ENCODE data around the gene ARFGAP1.

GRCh38 chr20:63320041-63320511 lies 47.5 kb downstream of the ARFGAP1 start:
- TF ChIP-seq SRF (IDR thresholded peaks at IDR 0.05; ENCODE audit: low read depth in 2 of 2, low read length in 2 of 2) (no peak), HDAC2 (IDR thresholded peaks at IDR 0.05) (no peak), POU2F2 (IDR thresholded peaks at IDR 0.05; ENCODE audit: borderline replicate concordance, low read depth, low read length) (no peak), CTCF (IDR thresholded peaks at IDR 0.05 in 2 of 3, conservative IDR thresholded peaks at IDR 0.05 in 1 of 3; ENCODE audit: control insufficient read depth in 2 of 3, extremely low read depth in 1 of 3, insufficient read depth in 1 of 3, low read depth in 3 of 3, low read length in 3 of 3) (no peak), CHD2 (IDR thresholded peaks at IDR 0.05; ENCODE audit: borderline replicate concordance, low read depth, low read length) (no peak), USF2 (IDR thresholded peaks at IDR 0.05; ENCODE audit: borderline replicate concordance, low read depth, low read length) (no peak), POLR2AphosphoS2 (IDR thresholded peaks at IDR 0.05; ENCODE audit: low read depth, low read length) (no peak), ELK1 (IDR thresholded peaks at IDR 0.05; ENCODE audit: low read depth, low read length) (no peak), JUND (IDR thresholded peaks at IDR 0.05; ENCODE audit: low read depth, low read length) (no peak)

Measured in GM12878 (cell line).